Activated naive CD4-positive, alpha-beta T cell treated with anti-CD3 and anti-CD28 coated beads for 36 hours (primary cell): ENCODE results near the gene LRRFIP1. TPM values are rescaled to one million over a fixed set of nuclear protein-coding genes. Genes with fewer than 3 reads are reported as not detected.

ENCODE experiments used
- CTCF ChIA-PET: fragments of 350-600 bp; sonication (Branson Sonifier 250); formaldehyde crosslinking; loops from one replicate; lab custom pipeline; 2021; ENCODE audit warnings: antibody characterized with exemption; lab: Charles Lee
- DNase-seq: peaks from one replicate; pipeline ENCODE4 v3.0.0-alpha.2; 2020
- H3K27ac Mint-ChIP-seq: one replicate; pipeline ENCODE4 v1.8.0; 2021; ENCODE audit warnings: mild to moderate bottlenecking, mixed read lengths
- H3K27me3 Mint-ChIP-seq: one replicate; pipeline ENCODE4 v1.8.0; 2021; ENCODE audit warnings: low read depth, mixed read lengths
- H3K36me3 Mint-ChIP-seq: one replicate; pipeline ENCODE4 v1.8.0; 2021; ENCODE audit warnings: low read depth, mixed read lengths
- H3K4me1 Mint-ChIP-seq: one replicate; pipeline ENCODE4 v1.8.0; 2021; ENCODE audit warnings: low read depth, mixed read lengths
- H3K4me3 Mint-ChIP-seq: one replicate; pipeline ENCODE4 v1.8.0; 2021; ENCODE audit warnings: mild to moderate bottlenecking, moderate library complexity, mixed read lengths
- H3K9me3 Mint-ChIP-seq: one replicate; pipeline ENCODE4 v1.8.0; 2021; ENCODE audit warnings: mixed read lengths
- intact Hi-C: fragments of 100-400 bp; cut with micrococcal nuclease; formaldehyde crosslinking; loops from one replicate; pipeline ENCODE4 v1.15.1; 2023
- total RNA-seq, 2 experiments: library from RNA; stranded (reverse); gene quantifications; one replicate each; pipeline ENCODE4 v1.2.3, GENCODE V29; 2021

LRRFIP1 gene
- total RNA-seq, 2 experiments from 2014 or later, result 154 to 155 TPM

DNA sequence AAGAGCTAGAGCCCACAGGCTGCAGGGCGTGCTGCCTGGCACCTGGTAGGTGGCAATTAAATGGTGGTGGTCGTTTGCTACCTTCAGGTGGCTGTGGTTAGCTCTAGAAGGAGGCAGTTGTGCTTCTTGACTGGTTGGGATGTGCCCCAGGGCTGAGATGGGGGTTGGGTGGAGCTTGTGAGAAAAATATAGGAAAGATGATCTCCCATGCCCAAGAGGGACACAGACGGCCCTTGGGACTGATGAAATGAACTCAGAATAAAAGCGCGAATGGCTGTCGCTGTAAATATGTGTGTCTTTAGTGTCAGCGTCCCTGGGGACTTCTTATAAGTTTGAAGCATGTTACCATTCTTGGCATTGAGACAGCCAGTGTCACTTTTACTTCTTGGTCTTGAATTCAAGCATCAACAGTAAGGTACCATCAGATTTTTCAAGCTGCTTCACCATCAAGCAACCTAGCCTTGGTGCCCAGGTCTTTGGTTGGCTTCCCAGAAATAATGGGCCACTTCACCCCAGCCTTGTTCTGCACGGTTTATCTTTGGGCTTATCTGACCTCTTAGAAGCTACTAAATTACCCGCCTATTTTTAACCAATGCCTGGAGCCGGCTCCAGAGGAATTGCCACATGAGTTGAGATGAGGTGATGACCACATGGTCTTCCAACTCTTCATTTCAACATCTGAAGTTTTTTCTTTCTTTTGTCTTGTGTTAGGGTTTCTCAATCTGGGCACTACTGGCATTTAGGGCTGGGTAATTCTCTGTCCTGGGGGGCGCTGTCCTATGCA, 11.9 kb downstream of the LRRFIP1 start:
- peaks cover 2% of the 10 kb centered on the region for H3K36me3 Mint-ChIP-seq
- intact Hi-C loops, result no loop called here
- no peak overlapping the region for H3K27ac Mint-ChIP-seq
- H3K4me3 Mint-ChIP-seq, result no peak overlapping the region
- CTCF ChIA-PET, result interaction anchor here (0.6 kb wide), 1 partner anchor 45 kb away, joined by 3 read pairs; no protein-coding TSS in a partner anchor
- H3K27me3 Mint-ChIP-seq, result no peaks in the 10 kb centered on the region
- peaks cover 4% of the 10 kb centered on the region for H3K9me3 Mint-ChIP-seq
- DNase-seq, result no peak
- H3K4me1 Mint-ChIP-seq, result peaks cover 6% of the 10 kb centered on the region

DNA sequence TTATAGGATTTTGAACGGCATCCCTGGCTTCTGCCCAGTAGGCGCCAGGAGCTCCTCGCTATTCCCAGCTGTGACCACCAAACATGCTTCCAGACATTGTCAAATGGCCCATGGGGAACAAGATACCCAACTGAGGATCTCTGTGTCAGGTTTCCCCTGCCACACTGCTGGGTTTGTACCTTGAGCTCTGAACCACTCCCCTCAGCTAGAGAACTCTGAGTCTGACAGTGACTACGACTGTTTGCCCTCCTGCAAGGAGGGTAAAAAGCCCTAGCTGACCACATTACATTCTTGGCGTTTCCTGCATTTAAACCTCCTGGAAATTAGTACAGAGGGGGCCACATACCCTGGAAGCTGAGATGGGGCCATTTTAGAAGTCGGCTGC, 12.4 kb downstream of the LRRFIP1 start:
- intact Hi-C loops, result no loop called here
- H3K36me3 Mint-ChIP-seq, result peaks cover 1% of the 10 kb centered on the region
- H3K4me3 Mint-ChIP-seq, result no peak overlapping the region
- H3K27ac Mint-ChIP-seq, result no peak overlapping the region
- CTCF ChIA-PET, result interaction anchor here (0.6 kb wide), 1 partner anchor 45 kb away, joined by 3 read pairs; no protein-coding TSS in a partner anchor
- peaks cover 6% of the 10 kb centered on the region for H3K4me1 Mint-ChIP-seq
- H3K9me3 Mint-ChIP-seq, result peaks cover 1% of the 10 kb centered on the region
- no peak for DNase-seq
- no peaks in the 10 kb centered on the region for H3K27me3 Mint-ChIP-seq

DNA sequence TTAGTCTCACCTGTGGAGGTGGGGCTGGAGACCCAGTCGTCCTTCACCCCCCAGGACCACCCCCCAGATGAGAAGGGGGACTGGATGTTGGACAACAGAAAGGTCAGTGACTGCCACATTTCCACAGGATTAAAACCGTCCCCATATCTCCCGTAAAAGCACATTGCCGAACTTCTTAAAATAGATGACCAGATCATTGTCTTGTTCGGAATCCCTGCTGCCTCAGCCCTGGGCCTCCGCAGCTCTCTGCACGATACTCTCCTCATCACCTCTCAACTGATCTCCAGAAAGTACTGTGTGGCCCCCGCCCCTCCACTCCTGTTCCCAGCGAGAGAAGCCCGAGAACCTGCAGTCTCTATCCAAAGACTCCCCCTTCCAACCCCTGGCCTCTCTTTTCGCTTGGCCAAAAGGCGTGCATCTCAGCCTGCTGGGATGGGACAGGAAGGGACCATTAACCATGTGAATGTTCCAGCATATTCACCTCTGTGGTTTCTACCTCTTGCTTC, 13.2 kb downstream of the LRRFIP1 start:
- H3K9me3 Mint-ChIP-seq, result no peaks in the 10 kb centered on the region
- CTCF ChIA-PET, result no interaction called here
- no peak for DNase-seq
- H3K27ac Mint-ChIP-seq, result no peak overlapping the region
- H3K36me3 Mint-ChIP-seq, result no peaks in the 10 kb centered on the region
- intact Hi-C loops, result no loop called here
- H3K27me3 Mint-ChIP-seq, result no peaks in the 10 kb centered on the region
- no peak overlapping the region for H3K4me3 Mint-ChIP-seq
- peaks cover 6% of the 10 kb centered on the region for H3K4me1 Mint-ChIP-seq

DNA sequence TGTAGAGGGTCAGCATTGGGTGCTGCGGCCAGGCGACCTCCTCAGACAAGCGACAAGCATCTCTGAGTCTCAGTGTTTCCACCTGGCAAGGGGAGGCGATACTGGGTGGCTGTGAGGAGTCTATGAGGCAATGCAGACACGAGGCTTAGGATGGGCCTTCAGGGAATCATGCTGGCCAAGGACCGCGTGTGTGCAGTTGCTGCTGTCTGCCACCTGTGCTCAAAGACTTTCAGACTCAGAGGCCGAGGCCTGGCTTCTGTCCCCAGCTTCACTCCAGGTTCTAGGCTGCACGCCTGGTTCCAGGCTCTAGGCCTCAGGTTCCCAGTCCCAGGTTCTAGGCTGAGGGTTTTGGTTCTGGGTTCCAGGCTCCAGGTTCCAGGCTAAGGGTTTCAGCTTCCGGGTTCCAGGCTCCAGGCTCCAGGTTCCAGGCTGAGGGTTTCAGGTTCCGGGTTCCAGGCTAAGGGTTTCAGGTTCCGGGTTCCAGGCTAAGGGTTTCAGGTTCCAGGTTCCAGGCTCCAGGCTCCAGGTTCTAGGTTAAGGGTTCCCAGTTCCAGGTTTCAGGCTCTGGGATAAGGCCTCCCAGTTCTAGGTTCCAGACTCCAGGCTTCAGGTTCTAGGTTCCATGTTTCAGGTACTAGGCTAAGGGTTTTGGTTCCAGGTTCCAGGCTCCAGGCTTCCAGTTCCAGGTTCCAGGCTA, 14.8 kb downstream of the LRRFIP1 start:
- Mint-ChIP-seq H3K27me3 (no peaks in the 10 kb centered on the region), H3K27ac (no peak overlapping the region), H3K4me3 (no peak overlapping the region), H3K9me3 (no peaks in the 10 kb centered on the region), H3K36me3 (no peaks in the 10 kb centered on the region), H3K4me1 (no peaks in the 10 kb centered on the region)
- CTCF ChIA-PET, result no interaction called here
- no peak for DNase-seq
- intact Hi-C loops, result no loop called here

DNA sequence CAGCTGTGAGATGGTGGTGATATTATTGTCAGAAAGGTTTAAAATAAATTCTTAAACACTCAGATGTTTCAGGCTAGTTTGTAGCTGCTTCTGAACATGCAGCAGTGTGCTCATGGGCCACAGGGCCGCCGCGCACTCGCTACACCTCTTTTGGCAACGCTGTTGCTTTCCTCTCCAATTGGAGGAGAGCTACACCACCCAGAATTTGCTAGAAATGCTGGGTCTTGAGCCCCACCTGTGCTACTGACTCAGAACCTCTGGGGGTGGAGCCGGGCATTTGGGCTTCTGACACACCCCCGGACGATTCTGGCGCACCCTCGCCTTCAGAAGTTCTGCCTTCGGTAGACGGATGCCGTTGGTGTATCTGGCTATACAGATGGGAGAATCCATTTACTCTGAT, 15.7 kb downstream of the LRRFIP1 start:
- Mint-ChIP-seq H3K9me3 (no peaks in the 10 kb centered on the region), H3K4me3 (no peak overlapping the region), H3K36me3 (no peaks in the 10 kb centered on the region), H3K4me1 (no peaks in the 10 kb centered on the region), H3K27me3 (no peaks in the 10 kb centered on the region), H3K27ac (no peak overlapping the region)
- CTCF ChIA-PET, result no interaction called here
- intact Hi-C loops, result no loop called here
- DNase-seq, result no peak

DNA sequence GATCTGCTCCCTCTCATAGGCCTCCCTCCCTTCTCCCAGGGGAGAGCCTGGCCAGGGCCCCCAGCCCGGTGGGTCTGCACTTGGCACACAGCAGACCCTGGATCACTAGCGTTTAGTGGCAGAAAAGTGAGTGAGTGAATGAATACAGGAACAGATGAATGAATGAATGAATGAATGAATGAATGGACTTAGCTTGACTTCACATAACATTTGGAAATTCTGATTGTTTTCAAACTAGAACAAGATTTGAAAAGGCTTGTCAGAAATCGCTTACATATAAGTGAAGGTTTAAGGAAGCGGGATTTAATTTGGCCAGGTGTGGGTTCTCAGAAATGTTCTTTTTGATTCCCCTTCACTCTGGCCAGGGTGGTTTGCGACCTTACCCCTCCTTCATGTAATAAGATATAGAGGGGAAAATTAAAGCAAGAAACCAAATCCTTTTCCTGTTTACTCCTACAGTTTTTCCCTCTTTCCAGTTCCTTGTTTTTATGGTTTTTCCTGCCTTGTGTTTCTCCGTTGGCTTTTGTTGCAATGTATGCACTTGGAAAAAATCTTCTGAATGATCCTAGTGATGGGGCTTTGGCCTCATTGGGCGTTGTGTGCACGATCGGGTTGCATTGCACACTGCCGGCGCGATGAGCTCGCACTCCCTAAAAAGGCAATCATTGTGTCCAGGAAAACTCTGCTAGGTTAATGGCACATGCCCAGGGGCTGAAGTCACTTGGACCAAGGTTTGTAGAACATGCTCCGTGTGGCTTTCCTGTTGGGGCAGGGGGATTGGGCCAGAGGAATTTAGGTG, 16.4 kb downstream of the LRRFIP1 start:
- Mint-ChIP-seq H3K4me3 (no peak overlapping the region), H3K27ac (no peak overlapping the region), H3K27me3 (no peaks in the 10 kb centered on the region), H3K9me3 (no peaks in the 10 kb centered on the region), H3K4me1 (no peaks in the 10 kb centered on the region), H3K36me3 (no peaks in the 10 kb centered on the region)
- intact Hi-C loops, result no loop called here
- no peak for DNase-seq
- CTCF ChIA-PET, result no interaction called here

DNA sequence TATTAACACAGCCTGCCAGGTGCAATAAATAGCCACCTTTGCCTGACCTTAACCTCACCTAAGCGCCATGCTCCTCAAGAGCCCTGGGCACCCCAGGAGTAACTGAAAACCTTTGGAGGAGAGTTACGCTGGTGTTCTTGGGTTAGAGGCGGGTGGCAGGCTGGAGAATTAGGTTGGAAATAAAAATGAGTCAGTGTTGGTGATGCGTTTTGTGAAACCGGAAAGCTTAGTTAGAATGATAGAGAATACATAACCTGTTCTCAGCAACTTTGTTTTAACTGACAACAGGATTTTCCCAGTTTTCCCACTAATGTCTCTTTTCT, 17.0 kb downstream of the LRRFIP1 start:
- Mint-ChIP-seq H3K27me3 (no peaks in the 10 kb centered on the region), H3K36me3 (no peaks in the 10 kb centered on the region), H3K27ac (no peak overlapping the region), H3K4me1 (no peaks in the 10 kb centered on the region), H3K9me3 (no peaks in the 10 kb centered on the region), H3K4me3 (no peak overlapping the region)
- intact Hi-C loops, result no loop called here
- CTCF ChIA-PET, result no interaction called here
- DNase-seq, result no peak

DNA sequence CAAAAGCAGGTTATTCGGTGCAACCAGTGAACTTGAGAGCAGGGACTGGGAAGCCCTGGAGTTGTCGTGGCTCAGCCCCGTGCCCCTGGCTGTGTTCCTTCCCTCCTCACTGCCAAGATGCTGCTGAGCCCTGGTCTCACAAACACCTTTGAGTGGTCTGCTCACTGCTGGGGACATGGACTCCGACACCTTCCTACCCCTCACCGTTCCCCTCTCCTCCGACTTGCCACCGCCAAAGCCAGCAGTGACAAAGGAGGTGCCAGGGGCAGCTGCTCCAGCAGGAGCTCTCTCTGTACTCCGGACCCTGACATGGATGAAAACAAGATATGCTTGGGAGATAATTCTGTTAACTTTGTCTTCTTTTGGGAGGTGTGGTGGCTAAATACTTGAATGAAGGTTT, 17.9 kb downstream of the LRRFIP1 start:
- H3K4me1 Mint-ChIP-seq, result no peaks in the 10 kb centered on the region
- no peaks in the 10 kb centered on the region for H3K36me3 Mint-ChIP-seq
- no peak overlapping the region for H3K27ac Mint-ChIP-seq
- no peak for DNase-seq
- H3K9me3 Mint-ChIP-seq, result no peaks in the 10 kb centered on the region
- intact Hi-C loops, result no loop called here
- no peak overlapping the region for H3K4me3 Mint-ChIP-seq
- no peaks in the 10 kb centered on the region for H3K27me3 Mint-ChIP-seq
- CTCF ChIA-PET, result no interaction called here

DNA sequence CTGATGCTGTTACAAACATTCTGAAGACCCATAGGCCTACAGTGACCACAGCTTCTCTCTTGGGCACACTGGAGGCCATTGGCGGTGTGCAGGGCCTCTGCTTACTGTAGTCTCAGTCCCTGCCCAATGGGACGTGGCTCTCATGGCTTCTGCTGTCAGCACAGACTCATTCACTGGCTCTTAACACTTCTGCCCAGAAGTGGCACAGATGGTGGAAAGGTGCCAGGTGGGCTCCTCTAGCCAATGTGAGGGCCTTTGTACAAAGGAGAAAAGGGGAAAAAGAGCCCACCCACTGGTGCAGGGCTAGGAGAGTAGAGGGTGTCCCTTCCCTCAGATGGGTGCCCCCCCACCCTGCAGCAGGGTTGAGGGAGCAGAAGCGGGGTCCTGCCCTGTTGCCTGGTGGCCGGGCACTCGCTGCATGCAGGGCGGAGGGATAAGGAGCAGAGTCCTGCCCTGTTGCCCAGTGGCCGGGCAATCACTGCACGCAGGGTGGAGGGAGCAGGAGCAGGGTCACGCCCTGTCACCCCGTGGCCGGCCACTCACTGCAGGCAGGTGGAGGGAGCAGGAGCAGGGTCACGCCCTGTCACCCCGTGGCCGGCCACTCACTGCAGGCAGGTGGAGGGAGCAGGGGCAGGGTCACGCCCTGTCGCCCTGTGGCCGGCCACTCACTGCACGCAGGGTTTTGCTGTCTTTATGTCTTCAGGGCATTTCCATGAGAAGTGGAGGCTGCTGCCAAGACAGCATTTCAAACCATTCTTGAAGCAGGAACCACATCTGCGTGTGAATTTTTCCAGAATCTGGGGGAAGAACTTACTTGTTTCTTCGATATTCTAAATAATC, 20.0 kb downstream of the LRRFIP1 start:
- intact Hi-C loops, result no loop called here
- DNase-seq, result no peak
- no peak overlapping the region for H3K27ac Mint-ChIP-seq
- CTCF ChIA-PET, result no interaction called here
- no peaks in the 10 kb centered on the region for H3K9me3 Mint-ChIP-seq
- no peak overlapping the region for H3K4me3 Mint-ChIP-seq
- H3K4me1 Mint-ChIP-seq, result no peaks in the 10 kb centered on the region
- H3K36me3 Mint-ChIP-seq, result peaks cover 2% of the 10 kb centered on the region
- no peaks in the 10 kb centered on the region for H3K27me3 Mint-ChIP-seq

DNA sequence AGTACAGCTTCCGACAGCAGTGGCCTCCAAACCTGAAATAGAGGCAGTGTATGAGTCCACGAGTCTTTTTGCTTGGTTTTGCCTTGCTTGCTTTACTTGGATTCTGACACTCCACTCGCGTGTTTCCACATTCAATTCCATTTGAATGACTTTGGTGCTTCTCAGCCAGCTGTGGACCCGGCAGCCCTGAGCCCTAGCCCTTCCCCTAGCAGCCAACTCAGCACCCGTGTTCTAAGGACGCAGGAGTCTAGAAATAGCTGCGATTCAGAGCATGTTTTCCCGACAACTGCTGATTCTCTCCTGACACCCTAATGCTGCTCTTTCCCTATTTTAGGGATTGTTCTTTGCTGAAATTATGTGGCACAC, 20.6 kb downstream of the LRRFIP1 start:
- intact Hi-C loops, result no loop called here
- CTCF ChIA-PET, result no interaction called here
- no peak overlapping the region for H3K27ac Mint-ChIP-seq

DNA sequence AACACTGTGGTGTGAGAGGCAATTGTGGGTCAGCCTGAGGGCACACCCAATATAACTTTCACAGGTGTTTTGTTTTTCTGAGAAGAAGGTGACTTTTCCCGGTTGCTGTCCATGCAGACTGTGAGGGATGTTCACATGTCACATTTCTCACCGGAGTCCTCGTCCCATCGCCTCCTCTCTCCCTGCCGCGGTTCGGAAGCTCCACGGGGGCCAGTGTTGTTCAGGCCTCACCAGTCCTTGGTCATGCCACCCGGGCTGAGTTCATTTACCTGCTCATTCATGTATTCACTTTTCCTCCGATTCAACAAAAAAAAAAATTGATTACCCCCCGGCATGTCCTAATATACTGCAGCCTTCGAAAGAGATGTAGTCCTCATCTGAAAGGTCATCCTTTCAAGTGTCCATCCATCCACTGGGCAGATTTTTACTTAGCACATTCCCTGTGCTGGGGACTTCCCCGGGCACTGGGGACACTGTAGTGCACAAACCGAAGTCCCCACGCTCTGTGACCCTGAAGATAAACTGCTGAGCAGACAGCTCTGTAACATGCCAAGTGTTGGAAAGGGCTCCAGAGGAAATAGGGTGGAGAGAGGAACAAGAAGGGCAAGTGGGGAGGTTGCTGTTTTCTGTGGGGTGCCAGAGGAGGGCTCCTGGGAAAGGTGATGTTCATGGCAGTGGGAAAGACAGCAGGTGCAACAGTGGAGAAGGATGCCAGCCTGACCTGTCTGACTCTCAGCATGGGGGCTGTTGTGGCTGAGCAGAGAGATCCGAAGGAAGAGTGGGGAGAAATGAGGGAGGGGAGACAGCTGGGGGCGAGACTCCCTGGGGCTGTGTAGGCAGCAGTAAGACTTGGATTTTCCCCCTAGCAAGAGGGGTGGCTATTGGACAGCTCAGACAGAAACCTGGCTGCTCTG, 22.4 kb downstream of the LRRFIP1 start:
- peaks cover 2% of the 10 kb centered on the region for H3K36me3 Mint-ChIP-seq
- CTCF ChIA-PET, result interaction anchor here (0.6 kb wide), 1 partner anchor 32 kb away, joined by 3 read pairs; no protein-coding TSS in a partner anchor
- intact Hi-C loops, result no loop called here
- no peak overlapping the region for H3K27ac Mint-ChIP-seq
- peaks cover 2% of the 10 kb centered on the region for H3K4me1 Mint-ChIP-seq
- peaks cover 3% of the 10 kb centered on the region for H3K9me3 Mint-ChIP-seq
- no peak for DNase-seq
- H3K27me3 Mint-ChIP-seq, result no peaks in the 10 kb centered on the region
- H3K4me3 Mint-ChIP-seq, result no peak overlapping the region

More for the DNA sequence above, 20.6 kb downstream of the LRRFIP1 start:
- Mint-ChIP-seq H3K27me3 (no peaks in the 10 kb centered on the region), H3K4me3 (no peak overlapping the region), H3K4me1 (no peaks in the 10 kb centered on the region), H3K36me3 (peaks cover 2% of the 10 kb centered on the region), H3K9me3 (peaks cover 2% of the 10 kb centered on the region)
- no peak for DNase-seq
